Esophagus mucosa (tissue), 1 donor: ENCODE results near the gene TELO2. TPM values are rescaled to one million over a fixed set of nuclear protein-coding genes. Genes with fewer than 3 reads are reported as not detected.
A peak's percentile ranks its signal among the peaks of the same experiment; 100 is the strongest.

Source experiments
- ATAC-seq: fragments of 200-7000 bp; cut with Tn5 transposase; one replicate; pipeline ENCODE4 v1.9.1; 2020
- total RNA-seq: library from RNA; stranded (reverse); gene quantifications from one replicate; pipeline ENCODE4 v1.2.4, GENCODE V29; 2023
- donor health status: DM: yes; HTN: yes; CAD: no.

TELO2 gene
- total RNA-seq, 1 donor from 2014 or later, result 21.3 TPM

DNA sequence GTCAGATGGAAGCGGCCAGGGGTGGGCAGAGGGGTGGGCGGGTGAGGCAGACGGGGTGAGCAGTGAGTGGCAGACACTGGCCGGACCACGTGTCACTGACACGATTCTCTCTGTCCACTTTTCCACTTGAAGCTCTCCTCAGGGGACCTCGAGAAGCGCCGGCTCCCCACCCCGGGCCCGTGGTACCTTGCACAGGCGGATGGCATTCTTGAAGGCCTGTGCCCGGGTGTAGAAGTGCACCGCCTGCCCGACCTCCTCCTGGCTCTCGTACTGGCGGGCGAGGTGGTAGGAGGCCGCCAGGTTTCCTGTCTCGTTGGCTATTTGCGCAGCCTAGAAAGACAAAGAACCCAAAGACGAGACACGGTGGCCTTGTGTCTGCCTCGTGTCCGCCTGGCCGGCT, 31.2 kb downstream of the TELO2 start:
- ATAC-seq, result no peak

DNA sequence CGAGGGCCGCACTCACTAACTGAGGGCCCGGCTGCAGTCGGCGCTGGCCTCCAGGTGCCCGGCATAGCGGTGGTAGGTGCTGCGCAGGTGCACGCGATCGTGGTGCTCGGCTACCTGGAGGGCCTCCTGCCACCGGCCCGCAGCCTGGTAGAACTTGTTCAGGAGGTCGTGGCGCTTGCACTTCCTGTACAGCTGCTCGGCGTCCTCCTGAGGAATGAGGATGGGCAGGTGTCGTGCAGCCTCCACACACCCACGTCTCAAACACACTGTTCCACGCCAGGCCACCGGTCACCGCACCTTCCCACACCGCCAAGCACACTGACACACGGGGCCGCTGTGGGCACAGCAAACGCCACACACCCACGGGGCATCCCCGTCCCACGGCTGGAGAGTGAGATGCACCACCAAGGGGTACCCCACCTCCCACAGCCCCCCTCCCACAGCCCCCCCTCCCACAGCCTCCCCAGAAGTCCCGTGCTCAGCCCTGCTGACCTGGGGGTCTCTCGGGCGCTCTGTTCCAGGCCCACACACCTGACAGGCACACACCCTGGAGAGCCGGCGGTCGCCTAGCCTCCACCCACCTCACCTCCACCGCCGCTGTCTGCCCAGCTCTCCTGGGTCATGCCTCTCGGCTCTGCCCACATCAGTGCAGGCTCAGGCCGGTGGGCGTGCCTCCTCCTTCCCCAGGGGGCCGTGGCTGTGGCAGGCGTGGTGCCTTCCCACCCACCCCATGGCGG, 32.9 kb downstream of the TELO2 start:
- ATAC-seq, result peak; percentile 21

DNA sequence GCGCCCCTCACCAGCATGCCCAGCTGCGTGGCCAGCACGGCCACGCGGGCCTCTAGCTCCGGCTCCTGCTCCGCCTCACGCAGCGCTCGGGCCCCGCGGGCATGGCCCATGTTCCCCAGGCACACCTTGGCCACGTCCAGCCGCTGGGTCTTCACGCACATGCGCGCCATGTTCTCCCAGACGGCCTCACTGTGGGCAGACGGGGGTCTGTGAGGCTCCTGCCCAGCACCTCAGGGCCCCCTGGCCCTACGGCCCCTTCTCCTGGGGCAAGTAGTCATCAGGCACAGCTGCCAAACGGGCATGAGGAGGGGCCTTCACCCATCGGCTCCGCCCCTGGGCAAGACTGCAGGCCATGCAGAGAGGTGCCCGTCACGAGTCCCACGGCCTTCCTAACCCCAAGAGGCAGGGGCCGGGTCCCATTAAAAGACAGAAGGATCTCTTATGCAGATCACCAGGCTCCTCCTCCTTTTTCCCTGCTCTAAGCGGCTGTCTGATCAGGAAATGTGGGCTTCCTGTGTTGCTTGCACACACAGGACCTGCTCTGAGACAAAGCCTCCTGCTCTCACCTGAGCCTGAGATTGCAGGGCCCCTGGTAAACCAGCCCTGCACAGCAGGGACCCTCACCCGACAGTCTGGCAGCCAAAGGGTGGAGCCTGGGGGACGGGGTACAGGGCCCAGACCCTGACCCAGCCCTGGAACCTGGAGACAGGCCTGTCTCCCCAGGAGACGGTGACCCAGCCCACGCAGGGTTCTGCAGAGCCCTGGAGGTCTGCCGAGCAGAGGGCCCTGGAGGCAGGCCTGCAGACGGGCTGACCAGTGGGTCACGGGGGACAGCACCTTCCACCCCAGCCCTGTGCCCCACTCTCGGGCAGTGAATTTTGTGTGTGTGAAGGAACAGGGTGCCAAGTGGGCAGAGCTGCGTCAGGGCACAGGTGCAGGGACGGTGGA, 33.7 kb downstream of the TELO2 start:
- no peak for ATAC-seq

DNA sequence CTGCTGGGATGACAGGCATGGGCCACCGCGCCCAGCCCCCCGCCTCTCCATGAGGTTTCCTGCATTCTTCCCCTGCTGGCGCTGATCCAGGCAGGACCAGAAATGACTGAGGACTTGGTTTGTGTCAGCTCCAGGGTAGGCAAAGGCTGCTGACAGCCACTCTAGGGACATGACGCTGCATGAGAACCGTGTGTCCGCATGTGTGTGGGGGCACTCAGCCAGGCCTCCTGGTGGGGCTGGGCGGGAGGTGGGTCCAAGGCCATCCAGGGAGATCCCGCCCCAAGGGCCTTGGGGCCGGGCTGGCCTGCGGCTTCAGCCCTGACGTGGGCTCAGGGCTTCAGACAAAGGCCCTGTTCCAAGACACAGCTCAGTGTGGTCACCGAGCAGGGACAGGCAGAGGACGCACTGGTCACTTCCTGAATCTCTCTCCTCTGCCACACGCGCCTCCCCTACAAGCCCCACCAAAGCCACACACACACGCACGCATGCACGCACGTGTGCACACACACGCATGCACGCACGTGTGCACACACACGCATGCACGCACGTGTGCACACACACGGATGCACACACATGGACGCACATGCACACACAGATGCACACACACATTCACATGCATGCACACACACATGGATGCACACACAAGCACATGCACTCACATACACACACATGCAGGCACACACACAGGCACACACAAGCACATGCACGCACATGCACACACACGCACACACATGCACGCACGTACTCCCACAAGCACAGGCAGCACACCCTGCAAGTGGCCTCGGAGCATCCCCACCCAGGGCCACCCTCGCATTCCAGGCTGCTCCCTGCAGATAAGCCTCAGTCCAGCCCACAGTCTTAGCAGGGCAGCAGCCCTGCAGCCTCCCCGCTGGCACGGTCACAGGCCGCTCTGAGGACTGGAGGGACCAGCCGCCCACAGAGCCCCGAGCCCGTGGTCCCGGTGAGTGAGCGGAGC, 35.0 kb downstream of the TELO2 start:
- ATAC-seq, result no peak

DNA sequence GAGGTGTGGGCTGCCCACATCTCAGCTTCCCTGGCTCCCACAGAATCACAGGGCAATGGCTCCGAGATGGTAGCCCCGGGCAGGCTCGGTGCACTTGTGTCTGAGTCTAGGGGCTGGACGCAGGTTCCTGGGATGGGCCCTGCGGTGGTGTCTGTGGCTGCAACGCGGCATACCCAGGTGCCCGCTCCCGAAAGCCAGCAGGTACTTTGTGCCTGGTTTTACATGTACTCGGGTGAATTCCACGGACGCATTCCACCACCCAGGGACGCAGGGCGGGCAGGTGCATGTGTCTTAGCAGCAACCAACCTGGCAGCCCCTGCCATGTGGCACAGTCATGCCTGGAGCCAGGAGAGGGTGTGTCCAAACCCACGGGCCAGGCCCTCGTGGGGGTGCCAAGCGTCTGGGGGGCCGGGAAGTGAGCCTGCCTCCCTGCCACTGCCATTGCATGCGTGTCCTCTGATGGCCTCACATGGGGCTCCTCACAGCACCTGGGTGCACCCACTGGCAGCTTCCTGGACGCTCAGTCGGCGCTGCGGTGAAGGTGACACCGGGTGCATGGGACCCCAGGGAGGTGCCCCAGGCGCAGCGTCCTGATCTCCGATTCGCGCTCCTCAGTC, 35.9 kb downstream of the TELO2 start:
- no peak for ATAC-seq

DNA sequence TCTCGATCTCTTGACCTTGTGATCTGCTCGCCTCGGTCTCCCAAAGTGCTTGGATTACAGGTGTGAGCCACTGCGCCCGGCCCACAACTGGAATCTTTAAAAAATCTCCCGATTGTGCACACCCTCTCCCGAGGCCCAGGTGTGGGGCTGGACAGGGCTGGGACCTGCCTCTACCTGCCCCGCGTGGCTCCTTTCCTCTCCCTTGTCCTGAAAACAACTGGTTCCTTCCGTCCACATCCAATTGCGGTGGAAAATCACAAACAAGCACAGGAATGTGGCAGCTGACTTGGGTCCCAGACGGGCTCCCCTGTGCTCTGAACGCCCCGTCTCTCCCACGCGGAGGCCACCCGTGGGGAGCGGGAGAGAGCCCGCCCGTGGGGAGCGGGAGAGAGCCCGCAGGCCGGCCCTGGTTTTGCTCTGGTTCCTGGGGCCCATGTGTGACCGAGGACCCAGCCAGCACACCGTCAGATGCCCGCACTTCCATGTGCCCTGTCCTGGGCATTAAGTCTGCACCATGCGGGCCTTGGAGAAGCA, 37.3 kb downstream of the TELO2 start:
- ATAC-seq, result peak; percentile 64

DNA sequence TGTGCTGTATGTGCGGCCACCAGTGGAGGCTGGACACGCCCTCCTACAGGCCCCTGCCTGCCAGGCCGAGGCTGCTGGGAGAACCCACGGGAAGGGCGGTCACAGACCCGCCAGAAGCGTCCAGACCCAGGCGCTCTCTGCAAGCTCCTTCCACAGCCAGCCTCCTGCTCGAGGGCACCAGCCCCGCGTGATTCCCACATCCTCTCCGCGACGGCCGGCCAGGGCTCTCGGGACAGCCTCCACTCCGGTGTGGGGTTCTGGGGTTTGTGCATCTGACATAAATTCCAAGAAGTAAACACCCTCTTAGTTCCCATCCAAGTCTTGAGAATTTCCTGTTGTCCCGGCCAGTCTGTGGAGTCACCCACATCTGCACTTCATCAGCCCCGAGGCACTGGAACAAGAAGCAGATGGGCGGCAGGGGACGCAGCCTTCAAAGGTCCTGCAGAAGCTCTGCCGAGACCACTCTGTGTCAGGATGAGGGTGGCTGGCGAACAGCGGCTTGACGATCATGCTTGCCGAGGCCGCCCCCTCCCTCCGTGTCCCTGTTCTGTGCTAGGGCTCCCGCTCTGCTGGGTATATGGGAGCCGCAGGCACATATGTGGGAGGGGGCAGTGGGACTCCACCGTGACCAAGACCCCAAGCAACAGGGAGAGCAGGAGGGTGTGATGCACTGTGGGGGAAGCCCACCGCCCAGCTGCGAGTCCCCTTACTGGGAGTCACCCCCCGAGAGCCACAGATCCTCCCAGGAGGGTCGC, 37.9 kb downstream of the TELO2 start:
- ATAC-seq, result peak; percentile 42

DNA sequence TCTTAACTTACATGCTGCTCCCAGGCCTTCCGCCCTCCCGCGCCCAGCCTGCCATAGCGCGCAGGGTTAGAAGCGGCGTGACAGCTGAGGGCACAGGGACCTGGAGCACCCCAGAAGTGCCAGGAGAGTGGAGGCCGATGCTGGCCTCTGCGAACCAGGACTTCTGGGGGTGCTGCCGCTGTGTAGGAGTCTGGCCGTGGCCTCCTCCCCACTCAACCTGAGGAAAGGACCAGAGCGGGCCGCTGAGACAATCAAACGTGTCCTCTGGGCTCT, 38.4 kb downstream of the TELO2 start:
- ATAC-seq, result no peak

DNA sequence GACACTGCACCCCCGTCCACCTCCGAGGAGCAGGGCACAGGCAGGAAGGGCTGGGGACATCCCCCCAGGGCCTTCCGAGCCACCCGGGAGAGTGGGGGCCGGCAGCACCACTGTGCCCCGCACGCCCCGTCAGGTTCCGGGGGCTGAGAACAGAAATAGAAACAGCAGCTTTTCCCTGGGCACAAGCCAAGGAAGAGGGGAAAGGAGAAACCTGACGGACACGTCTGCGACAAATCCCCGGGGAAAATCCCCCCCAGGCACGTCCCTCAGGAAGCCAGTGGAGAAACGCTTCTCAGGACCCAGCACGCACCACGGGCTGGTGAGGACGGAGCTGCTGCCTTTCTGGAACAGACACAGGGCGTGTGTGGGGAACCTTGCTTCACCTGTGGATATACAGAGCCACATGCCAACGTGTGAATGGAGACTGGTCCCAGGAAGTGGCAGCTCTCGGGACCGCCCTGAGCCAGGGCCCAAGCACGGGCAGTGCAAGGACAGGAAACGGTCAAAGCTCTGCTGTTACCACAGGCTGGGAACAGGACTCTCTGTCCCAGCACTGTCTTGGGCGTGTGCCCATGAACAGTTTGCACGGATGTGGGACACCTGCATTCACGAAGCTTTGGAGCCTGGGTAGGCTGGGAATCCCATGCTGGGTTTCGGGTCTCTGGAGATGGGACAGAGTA, 39.1 kb downstream of the TELO2 start:
- peak; percentile 24 for ATAC-seq

DNA sequence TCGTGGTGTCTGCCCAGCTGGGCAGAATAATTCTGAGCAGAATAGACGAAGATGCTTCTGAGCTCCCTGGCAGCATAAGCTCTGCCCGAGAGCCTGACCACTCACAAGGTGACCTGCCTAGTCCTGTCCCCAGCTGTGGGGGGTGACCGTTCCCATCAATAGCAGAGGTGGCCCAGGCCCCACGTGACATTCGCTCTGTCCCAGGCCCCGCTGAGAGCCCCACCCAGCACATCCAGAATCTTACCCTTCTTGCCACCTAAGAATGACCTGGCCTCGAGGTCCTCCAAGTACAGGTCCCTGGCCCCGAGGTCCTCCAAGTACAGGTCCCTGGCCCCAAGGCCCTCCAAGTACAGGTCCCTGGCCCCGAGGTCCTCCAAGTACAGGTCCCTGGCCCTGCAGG, 39.6 kb downstream of the TELO2 start:
- no peak for ATAC-seq

DNA sequence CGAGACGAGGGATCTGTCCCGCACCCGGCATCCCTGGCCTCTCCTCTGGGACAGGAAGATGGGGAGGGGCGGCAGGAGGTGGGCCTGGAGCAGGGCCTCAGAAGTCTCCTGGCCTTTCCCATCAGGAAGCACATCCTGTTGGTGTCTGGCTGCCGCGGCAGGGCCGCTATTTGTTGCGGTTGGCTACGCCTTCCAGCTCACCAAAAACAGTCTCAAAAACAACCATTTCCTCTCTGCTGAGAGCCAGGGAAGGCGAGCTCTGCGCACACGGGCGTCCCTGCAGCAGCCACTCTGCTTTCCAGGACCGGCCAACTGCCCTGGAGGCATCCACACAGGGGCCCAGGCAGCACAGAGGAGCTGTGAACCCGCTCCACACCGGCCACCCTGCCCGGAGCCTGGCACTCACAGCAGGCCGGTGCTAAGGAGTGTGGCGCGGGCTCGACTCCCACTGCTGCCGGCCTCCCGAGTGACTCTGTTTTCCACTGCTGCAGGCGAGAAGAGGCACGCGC, 40.3 kb downstream of the TELO2 start, which contains the start of gene TMEM204:
Gene TMEM204 (plus strand): TSS at position 224 of the 509 bp plus-strand sequence. CDS start 610 bp downstream, outside the sequence.
- no peak for ATAC-seq

DNA sequence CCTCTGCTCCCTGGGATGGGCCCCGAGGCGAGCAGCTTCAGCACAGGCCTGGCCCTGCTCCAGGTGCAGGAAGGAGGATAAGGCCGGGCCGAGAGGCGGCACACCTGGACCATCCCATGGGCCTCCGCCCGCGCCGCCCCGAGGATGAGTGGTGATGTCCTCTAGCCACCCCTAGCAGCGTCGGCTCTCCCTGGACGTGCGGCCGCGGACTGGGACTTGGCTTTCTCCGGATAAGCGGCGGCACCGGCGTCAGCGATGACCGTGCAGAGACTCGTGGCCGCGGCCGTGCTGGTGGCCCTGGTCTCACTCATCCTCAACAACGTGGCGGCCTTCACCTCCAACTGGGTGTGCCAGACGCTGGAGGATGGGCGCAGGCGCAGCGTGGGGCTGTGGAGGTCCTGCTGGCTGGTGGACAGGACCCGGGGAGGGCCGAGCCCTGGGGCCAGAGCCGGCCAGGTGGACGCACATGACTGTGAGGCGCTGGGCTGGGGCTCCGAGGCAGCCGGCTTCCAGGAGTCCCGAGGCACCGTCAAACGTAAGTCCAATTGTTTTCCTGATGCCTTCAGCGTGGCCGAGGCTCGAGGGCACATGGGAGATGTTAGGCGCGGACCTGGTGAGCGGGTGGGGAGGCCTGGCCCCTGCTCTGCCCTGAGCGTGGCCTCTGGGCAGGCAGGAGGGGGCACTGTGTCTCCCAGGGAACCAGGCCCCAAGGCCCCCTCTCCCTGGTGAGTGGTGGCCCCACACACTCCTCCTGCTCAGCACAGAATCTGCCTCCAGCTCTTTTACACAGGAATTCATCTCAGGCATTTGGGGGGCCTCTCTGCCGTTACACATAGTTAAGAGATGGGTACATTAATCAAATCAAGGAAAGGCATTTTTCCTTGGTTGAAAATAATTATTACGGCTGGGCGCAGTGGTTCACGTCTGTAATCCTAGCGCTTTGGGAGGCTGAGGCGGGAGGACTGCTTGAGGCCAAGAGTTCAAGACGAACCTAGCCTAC, 41.2 kb downstream of the TELO2 start:
- no peak for ATAC-seq

DNA sequence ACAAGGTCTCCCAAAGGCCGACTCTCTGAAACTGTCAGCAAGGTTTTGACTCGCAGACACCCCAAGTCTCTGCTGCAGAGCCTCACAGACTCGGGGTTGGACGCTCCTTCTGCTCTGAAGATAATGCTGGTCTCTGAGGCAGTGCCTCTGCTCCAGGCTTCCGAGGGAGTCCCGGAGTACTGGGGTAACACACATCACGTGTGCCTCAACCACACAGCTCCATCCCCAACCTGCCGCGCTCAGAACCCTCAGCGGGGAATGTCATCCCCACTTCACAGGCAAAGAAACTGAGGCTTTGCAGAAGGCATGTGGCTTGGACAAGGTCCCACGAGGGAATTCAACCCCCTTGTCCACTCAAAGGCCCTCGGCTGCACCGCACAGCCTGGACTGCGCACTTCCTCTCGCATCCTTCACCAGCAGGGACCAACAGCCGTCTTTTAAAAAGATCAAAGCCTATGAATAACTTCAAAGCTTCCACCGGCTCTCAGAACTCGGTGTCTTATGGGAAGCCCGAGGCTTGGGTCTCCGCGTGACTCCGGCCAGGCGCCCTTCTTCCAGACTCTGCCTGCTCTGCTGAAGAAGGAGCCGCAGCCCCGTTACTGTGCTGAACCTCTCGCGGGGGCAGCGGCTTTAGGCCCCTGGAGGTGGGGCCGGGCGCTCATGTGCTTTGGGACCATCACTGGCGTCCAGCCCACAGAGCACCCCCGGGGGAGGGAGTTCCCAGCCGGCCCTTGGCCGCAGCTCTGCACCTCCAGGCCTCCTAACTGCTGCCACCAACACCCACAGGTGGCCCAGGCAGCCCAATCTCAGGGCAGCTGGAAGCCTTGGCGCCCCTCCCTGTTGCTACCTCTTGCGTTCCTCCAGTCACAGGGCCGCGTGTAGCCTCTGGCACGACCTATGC, 42.5 kb downstream of the TELO2 start:
- ATAC-seq, result no peak

DNA sequence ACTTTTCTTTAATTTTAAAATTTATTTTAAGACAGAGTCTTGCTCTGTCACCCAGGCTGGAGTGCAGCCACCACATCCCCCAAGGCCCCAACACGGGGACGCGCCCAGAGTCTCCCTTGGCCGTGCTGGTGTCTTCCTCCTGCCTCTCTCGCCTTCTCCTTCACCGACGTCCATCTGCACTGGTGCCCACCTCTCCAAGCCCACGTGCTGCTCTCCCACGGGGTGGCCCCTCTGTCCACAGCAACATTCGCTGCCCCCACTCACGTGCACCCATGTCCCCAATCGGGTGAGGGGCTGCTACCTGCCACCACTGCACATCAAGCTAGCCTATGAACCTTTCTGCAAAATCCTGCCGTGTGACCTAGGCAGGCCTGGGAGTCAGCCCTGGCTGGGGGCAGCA, 43.4 kb downstream of the TELO2 start:
- ATAC-seq, result no peak

DNA sequence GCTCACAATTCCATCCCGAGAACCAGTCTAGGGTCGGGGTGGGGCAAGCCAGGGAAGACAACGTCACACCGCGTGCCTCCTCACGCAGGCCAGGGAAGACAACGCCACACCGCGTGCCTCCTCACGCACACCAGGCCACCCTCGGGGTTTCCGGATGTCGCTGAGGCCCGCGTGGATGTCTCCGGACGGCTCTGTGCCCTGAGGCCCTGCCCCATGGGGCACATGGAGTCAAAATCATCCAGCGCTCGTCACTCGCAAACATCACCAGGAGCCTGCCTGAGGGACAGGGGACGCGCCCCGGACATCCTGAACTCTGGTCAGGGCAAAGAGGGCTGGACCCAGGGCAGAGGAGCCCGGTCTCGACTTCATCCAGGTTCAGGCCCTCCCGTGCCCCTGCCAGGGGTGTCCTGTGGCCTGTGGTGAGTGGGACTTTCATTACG, 44.0 kb downstream of the TELO2 start:
- ATAC-seq, result no peak

DNA sequence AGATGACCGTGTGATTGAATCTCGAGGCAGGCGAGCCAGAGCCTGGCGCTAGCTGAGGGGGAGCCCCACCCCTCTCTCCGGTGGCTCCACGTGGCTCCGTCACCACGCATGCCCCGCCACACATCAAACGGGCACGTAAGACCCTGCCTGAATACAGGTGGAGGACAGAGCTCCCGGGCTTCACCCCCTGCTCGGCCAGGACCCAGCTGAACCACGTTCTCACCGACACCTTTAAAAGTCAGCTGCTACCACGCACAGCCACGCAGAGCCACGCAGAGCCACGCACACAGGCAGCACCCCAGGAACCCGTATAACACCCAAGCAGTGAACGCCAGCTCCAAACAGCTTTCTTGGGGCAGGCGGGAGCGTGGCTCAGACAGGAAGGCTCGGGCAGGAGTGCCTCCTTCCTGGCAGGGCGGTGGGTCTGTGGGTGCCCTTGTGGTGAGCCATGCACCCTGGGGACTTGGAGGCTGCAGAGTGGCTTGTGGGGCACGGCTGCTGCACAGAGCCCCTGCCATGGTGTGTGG, 44.7 kb downstream of the TELO2 start:
- ATAC-seq, result no peak

DNA sequence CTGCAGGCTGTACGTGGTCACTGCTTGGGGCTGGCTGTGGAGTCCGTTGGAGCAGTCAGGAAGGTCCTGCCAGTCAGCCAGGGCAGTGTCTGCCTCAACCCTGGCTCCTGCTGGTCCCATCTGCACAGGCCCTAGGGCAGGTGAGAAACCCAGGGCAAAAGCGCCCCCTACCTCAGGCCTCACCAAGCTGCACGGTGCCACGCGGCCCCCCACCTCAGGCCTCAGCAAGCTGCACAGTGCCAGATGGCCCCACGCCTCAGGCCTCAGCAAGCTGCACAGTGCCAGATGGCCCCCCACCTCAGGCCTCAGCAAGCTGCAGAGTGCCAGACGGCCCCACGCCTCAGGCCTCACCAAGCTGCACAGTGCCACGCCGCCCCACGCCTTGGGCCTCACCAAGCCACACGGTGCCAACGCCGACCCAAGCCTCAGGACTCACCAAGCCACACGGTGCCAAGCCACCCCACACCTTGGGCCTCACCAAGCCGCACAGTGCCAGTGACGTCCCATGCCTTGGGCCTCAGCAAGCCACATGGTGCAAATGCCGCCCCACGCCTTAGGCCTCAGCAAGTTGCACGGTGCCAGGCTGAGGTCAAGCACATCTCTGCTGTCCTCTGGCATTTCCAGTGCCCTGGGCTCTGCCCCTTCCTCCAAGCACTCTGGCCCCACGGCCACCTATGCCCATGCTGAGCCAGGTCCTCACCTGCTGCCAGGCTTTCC, 45.8 kb downstream of the TELO2 start:
- no peak for ATAC-seq
